ENCODE data around the gene CEP72. TPM values are rescaled to one million over a fixed set of nuclear protein-coding genes. Genes with fewer than 3 reads are reported as not detected.

CEP72 gene
- total RNA-seq, 4 donors from 2014 or later, result 2.6 to 9.4 (median 4.2) TPM

DNA sequence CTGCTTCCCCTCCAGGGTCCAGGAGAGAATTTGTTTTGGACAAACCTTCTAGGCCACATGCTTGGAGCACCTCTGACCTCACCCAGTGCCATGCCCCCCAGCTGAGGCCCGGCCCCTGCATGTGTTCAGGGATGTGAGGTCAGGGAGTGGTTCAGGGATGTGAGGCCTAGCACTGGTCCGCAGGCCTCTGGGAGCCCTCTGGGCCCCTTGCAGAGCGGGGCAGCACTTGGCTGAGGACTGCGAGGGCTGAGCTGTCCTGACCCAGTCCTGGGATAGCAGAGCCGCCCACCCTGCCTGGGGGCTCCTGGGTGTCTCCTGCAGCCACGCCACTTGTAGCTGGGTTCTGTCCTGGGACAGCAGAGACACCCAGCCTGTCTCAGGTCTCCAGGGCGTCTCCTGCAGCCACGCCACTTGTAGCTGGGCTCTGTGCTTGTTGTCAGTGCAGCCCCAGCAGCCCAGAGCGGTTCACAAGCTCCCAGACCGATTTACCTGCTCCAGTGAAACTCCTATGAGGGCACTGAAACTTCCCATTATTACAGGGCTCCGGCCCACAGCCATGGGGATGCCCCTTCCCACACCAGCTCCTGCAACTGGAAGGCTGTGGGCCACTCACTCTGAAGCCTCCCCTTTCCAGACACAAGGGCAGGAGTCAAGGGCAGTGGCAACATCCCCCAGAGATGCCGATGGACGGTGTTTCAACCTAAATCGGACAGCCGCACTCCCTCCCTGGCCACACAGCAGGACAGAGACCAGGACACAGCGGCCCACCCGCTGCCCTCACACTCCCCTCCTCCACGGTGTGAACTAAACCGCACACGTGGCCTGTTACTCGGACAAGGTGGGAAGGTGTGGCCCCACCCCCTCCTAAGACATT, 5.4 kb upstream of the CEP72 start:
- TF ChIP-seq, protein P1, sequence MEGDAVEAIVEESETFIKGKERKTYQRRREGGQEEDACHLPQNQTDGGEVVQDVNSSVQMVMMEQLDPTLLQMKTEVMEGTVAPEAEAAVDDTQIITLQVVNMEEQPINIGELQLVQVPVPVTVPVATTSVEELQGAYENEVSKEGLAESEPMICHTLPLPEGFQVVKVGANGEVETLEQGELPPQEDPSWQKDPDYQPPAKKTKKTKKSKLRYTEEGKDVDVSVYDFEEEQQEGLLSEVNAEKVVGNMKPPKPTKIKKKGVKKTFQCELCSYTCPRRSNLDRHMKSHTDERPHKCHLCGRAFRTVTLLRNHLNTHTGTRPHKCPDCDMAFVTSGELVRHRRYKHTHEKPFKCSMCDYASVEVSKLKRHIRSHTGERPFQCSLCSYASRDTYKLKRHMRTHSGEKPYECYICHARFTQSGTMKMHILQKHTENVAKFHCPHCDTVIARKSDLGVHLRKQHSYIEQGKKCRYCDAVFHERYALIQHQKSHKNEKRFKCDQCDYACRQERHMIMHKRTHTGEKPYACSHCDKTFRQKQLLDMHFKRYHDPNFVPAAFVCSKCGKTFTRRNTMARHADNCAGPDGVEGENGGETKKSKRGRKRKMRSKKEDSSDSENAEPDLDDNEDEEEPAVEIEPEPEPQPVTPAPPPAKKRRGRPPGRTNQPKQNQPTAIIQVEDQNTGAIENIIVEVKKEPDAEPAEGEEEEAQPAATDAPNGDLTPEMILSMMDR (IDR thresholded peaks at IDR 0.05), result no peak
- no peak for TF ChIP-seq POLR2A (IDR thresholded peaks at IDR 0.05)
- no peak for TF ChIP-seq EP300 (IDR thresholded peaks at IDR 0.05; ENCODE audit: low read depth)
- TF ChIP-seq POLR2AphosphoS5 (IDR thresholded peaks at IDR 0.05), result no peak
- H3K27me3 ChIP-seq, result peaks cover 25% of the 10 kb centered on the region
- DNase-seq, result no peak
- no peak overlapping the region for H3K4me3 ChIP-seq
- no peak overlapping the region for H3K27ac ChIP-seq
- no peaks in the 10 kb centered on the region for H3K36me3 ChIP-seq
- peaks cover 0 to 5% (median 4%) of the 10 kb centered on the region in 4 donors for H3K4me1 ChIP-seq
- intact Hi-C loops (cut with DNase I; ENCODE audit: low total_unique reads) (no loop called here), in situ Hi-C loops (cut with MboI; ENCODE audit: low pct_ligation_motif_present in 1 of 4, low pct_unique_long_range_greater_than_20kb in 1 of 4, low sequenced_read_pairs in 3 of 4) (no loop called here)
- WGBS, 2 donors (ENCODE audit: low coverage in 1 of 2), result 74% methylated on average over 21 of the region's 21 CpGs; no CpG with 5 or more reads in 1 of the 2 donors
- no peaks in the 10 kb centered on the region for H3K9me3 ChIP-seq

DNA sequence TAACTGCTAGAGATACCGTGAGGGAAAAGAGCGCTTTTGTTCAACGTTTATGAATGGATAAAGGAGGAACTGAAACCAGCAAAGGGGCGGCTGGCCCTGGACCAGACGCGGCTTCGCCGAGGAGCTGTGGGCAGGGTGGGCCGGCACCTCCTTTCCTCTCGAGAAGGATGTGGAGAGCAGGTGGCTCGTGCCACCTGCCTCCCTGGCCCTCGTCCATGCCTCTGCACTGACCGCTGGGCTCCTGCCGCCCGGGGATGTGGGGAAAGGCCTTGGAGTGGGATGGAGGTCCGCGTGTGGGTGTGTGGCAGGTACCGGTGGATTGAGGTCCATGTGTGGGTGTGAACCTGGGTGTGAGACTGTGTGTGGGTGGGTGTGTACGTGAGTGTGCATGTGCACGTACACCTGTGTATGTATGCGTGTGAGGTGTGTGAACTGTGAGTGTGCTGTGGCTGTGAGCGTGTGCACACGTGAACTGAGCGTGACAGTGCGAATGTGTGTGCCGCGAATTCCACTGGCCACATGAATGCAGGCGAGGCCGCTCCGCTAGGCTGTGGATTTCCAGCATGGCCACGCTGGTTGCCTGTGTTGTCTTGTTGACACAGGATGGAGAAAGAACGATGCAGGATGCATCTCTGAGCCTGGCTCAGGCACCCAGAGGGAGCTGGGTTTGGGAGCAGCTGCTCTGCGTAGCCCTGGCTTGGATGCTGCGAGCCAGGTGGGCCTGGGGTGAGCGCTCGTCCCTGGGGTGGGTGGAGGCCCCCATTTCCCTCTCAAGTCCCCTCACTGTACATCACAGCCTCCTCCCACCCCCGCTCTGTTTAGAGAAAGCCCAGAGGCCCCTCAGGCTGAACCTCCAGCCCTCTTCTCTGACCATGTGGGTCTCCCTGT, 4.4 kb upstream of the CEP72 start:
- 57 to 59% methylated on average over 17 to 37 of the region's 37 CpGs for WGBS, 2 donors (ENCODE audit: low coverage in 1 of 2)
- TF ChIP-seq EP300 (IDR thresholded peaks at IDR 0.05; ENCODE audit: low read depth), result no peak
- TF ChIP-seq, protein P1 (IDR thresholded peaks at IDR 0.05), result no peak
- no peak for TF ChIP-seq POLR2A (IDR thresholded peaks at IDR 0.05)
- no peak for TF ChIP-seq POLR2AphosphoS5 (IDR thresholded peaks at IDR 0.05)
- H3K27ac ChIP-seq, result no peak overlapping the region
- peaks cover 20% of the 10 kb centered on the region for H3K27me3 ChIP-seq
- H3K4me3 ChIP-seq, result no peak overlapping the region
- in situ Hi-C loops (cut with MboI; ENCODE audit: low pct_ligation_motif_present in 1 of 4, low pct_unique_long_range_greater_than_20kb in 1 of 4, low sequenced_read_pairs in 3 of 4) (no loop called here), intact Hi-C loops (cut with DNase I; ENCODE audit: low total_unique reads) (no loop called here)
- H3K4me1 ChIP-seq, result peaks cover 0 to 7% (median 5%) of the 10 kb centered on the region in 4 donors
- no peaks in the 10 kb centered on the region for H3K36me3 ChIP-seq
- no peaks in the 10 kb centered on the region for H3K9me3 ChIP-seq
- DNase-seq, result peak; percentile 31

DNA sequence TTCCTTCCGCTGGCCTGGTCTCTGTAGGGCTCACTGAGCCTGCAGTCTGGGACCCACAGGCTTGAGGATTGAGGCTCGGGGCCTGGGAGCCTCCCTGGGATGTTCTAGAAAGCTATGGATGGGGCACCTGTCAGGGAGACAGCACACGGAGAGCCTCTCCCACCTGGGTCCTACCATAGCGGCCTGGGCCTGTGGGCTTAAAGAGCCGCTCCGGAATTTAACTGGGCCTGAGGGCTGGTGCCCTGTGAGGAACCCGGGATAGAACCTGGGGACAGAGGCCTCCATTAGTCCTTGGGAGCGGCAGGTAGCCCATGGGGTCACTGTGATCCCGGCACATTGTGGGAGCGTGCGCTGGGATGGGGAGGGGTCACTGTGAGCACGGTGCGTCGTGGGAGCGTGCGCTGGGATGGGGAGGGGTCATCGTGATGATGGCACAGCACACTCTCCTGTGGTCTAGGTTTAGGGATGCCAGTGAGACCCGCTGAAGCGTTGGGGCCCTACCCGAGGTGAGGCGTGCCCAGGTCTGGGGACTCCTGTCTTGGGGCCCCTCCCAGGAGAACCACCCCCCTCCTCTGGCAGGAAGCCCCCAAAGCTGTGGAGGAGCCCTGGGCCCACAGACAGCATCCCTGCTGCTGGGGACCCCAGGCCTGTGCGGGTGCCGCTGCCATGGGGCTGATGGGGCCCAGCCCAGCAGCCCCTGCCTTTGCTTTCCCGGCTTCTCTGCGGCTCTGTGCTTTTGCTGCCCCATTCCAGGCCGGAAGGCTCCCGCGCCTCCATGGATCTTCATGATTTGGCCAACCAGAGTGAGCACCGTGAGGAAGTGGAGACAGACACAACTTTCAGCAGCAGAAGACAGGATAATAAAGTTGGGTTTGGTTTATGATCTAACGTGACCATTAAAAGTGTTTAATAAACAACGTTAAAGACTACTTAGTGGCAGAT, 3.4 kb upstream of the CEP72 start:
- Histone ChIP-seq H3K9me3 (no peaks in the 10 kb centered on the region), H3K27me3 (peaks cover 17% of the 10 kb centered on the region), H3K36me3 (no peaks in the 10 kb centered on the region), H3K27ac (no peak overlapping the region), H3K4me3 (no peak overlapping the region), H3K4me1 (peaks cover 0 to 12% (median 7%) of the 10 kb centered on the region in 4 donors)
- no peak for DNase-seq
- in situ Hi-C loops (cut with MboI; ENCODE audit: low pct_ligation_motif_present in 1 of 4, low pct_unique_long_range_greater_than_20kb in 1 of 4, low sequenced_read_pairs in 3 of 4) (no loop called here), intact Hi-C loops (cut with DNase I; ENCODE audit: low total_unique reads) (no loop called here)
- 73% methylated on average over 27 of the region's 31 CpGs; no CpG with 5 or more reads in 1 of the 2 donors for WGBS, 2 donors (ENCODE audit: low coverage in 1 of 2)
- TF ChIP-seq EP300 (IDR thresholded peaks at IDR 0.05; ENCODE audit: low read depth) (no peak), POLR2A (IDR thresholded peaks at IDR 0.05) (no peak), POLR2AphosphoS5 (IDR thresholded peaks at IDR 0.05) (no peak)
- TF ChIP-seq, protein P1 (IDR thresholded peaks at IDR 0.05), result no peak

Data from transverse colon (tissue), 4 donors.